Ovary (tissue), 9 donors: ENCODE data around the gene SV2B. TPM values are rescaled to one million over a fixed set of nuclear protein-coding genes. Genes with fewer than 3 reads are reported as not detected.

Source experiments
- DNase-seq, 5 donors: peaks; one replicate each; pipeline ENCODE4 v3.0.0-alpha.2; 2019 to 2020
- H3K27ac ChIP-seq, 2 donors: fragments of 200-600 bp; one replicate each; pipeline versions ENCODE4 v1.5.1 to v1.8.0; 2019 to 2022
- H3K27me3 ChIP-seq: fragments of 200-600 bp; one replicate; pipeline ENCODE4 v1.8.0; 2022
- H3K36me3 ChIP-seq: fragments of 200-600 bp; sonication (generic); one replicate; pipeline ENCODE4 v1.5.1; 2019
- H3K4me1 ChIP-seq: one replicate; pipeline ENCODE4 v1.8.1; 2013; ENCODE audit warnings: mild to moderate bottlenecking, moderate library complexity; ENCODE audit not compliant: insufficient read depth
- H3K4me3 ChIP-seq: fragments of 200-600 bp; sonication (generic); one replicate; pipeline ENCODE4 v1.5.1; 2017
- H3K9me3 ChIP-seq, 2 donors: fragments of 200-600 bp in 1 of 2; sonication (generic) in 1 of 2; one replicate each; pipeline versions ENCODE4 v1.5.1 to v1.8.1; 2013 to 2019; ENCODE audit warnings: mild to moderate bottlenecking in 1 of 2, moderate library complexity in 1 of 2
- EP300 ChIP-seq: sonication (generic); formaldehyde crosslinking; IDR thresholded peaks from one replicate; pipeline ENCODE4 v1.6.1; 2017; ENCODE audit warnings: antibody characterized with exemption
- POLR2A ChIP-seq: fragments of 450-650 bp; IDR thresholded peaks from one replicate; pipeline ENCODE4 v1.6.1; 2017; ENCODE audit warnings: antibody characterized with exemption, mild to moderate bottlenecking, moderate library complexity
- WGBS, 3 donors: extraction: QIAGEN DNeasy Blood & Tissue Kit in 1 of 3; methylation state at CpG; one replicate each; pipeline versions ENCODE4 v1.1.5 to v1.1.7; 2013 to 2017; 5-methylcytosine and 5-hydroxymethylcytosine counted together
- intact Hi-C, 4 donors: fragments of 100-400 bp; cut with DNase I; formaldehyde crosslinking; loops; one replicate each; pipeline versions ENCODE4 v1.11.0 to v1.15.1; 2022 to 2023
- polyA plus RNA-seq, 2 donors: library from polyadenylated mRNA; stranded (reverse); fragments of 200-250 nt in 1 of 2; fragments of 350-450 nt in 1 of 2; fragmentation: Illumina TruSeq in 1 of 2; extraction: RNeasy Lipid Tissue Mini Kit (QIAGEN cat#74804) in 1 of 2; gene quantifications; one replicate each; pipeline ENCODE4 v1.2.3, GENCODE V29; 2013 to 2014
- total RNA-seq, 7 donors: library from RNA; depleted of rRNA in 2 of 7; stranded (reverse); fragments of >200 nt in 2 of 7; fragmentation: NEBNext Ultra II Directional in 3 of 7; extraction: Animal tissue kit (Norgen Biotek cat#: 25700) in 3 of 7; gene quantifications; one replicate each; pipeline versions ENCODE4 v1.1.0 to v1.2.4, GENCODE V29; 2016 to 2023
- TF ChIP-seq, protein P1 (sequence below), 3 donors: fragments of 450-650 bp in 2 of 3; fragments of 200-600 bp in 1 of 3; IDR thresholded peaks; one replicate each; pipeline versions ENCODE4 v1.5.1 to v1.8.0; 2016 to 2022; ENCODE audit warnings: antibody characterized with exemption in 3 of 3, mild to moderate bottlenecking in 1 of 3
- donor health status: DM: no; HTN: no; CAD: no; lungs with moderate emphysema.
- donor health status: DM: no; HTN: no; CAD: no.
- donor health status: Bipolar disorder and iron deficiency.
- donor health status: DM: yes; HTN: yes; CAD: no.
- donor health status: DM: no; HTN: no; CAD: no.
- donor health status: DM: yes; HTN: yes; CAD: no.

The SV2B gene
- total and polyA plus RNA-seq, 9 donors: 0.10 to 1.3 (median 0.22) TPM; not detected in 1

DNA sequence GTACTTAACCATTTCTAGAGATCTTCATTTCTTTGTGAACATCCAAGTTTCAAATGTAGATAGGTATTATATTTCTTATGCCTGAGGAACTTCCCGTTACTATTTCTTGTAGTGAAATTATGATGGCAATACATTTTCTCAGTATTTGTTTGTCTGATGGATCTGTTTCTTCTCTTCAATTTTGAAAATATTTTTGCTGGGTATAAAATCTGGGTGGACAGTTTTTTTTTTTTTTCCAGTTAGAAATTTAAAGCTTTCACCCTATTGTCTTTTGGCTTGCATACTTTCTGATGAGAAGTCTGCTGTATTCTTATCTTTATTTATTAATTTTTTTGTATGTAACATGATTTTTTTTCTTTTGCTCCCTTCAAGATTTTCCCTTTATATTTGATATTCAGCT lies 175.8 kb downstream of the SV2B start:
- WGBS, 3 donors: 94 to 97% (median 96%) methylated on average over 1 of the region's 1 CpG
- no peak for DNase-seq
- H3K27me3 ChIP-seq: no peaks in the 10 kb centered on the region
- TF ChIP-seq, protein P1, sequence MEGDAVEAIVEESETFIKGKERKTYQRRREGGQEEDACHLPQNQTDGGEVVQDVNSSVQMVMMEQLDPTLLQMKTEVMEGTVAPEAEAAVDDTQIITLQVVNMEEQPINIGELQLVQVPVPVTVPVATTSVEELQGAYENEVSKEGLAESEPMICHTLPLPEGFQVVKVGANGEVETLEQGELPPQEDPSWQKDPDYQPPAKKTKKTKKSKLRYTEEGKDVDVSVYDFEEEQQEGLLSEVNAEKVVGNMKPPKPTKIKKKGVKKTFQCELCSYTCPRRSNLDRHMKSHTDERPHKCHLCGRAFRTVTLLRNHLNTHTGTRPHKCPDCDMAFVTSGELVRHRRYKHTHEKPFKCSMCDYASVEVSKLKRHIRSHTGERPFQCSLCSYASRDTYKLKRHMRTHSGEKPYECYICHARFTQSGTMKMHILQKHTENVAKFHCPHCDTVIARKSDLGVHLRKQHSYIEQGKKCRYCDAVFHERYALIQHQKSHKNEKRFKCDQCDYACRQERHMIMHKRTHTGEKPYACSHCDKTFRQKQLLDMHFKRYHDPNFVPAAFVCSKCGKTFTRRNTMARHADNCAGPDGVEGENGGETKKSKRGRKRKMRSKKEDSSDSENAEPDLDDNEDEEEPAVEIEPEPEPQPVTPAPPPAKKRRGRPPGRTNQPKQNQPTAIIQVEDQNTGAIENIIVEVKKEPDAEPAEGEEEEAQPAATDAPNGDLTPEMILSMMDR (IDR thresholded peaks at IDR 0.05): no peak
- TF ChIP-seq EP300 (no peak), POLR2A (no peak)
- no peaks in the 10 kb centered on the region for H3K36me3 ChIP-seq
- intact Hi-C loops: loop anchor here in 1 of 4 donors (10.0 kb wide), 1 partner anchor 321 kb away; the partner anchor contains the start of gene RCCD1
- no peak overlapping the region for H3K27ac ChIP-seq
- H3K4me1 ChIP-seq: no peaks in the 10 kb centered on the region
- no peaks in the 10 kb centered on the region for H3K9me3 ChIP-seq
- no peak overlapping the region for H3K4me3 ChIP-seq

DNA sequence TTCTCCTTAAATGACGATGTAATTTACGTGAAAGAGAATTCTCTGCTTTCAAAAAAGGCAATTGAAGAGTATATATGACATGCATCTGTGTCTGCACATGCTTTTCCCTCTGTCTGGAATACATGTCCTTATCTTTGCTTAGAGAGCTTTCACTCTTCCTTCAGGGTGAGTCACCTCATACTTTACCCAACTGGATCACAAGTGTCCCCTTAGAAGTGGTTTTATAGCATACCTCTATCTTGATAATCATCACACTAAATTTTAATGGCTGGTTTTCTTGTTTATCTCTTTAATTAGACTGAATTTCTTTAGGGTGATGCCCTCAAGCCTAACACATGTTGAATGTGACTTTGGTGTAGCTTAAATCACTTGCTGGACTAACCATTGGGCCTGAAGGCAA lies 178.9 kb downstream of the SV2B start:
- no peak for DNase-seq
- no peaks in the 10 kb centered on the region for H3K36me3 ChIP-seq
- no peaks in the 10 kb centered on the region for H3K27me3 ChIP-seq
- intact Hi-C loops: loop anchor here in 1 of 4 donors (10.0 kb wide), 1 partner anchor 324 kb away; the partner anchor contains the start of gene RCCD1
- 60 to 70% (median 69%) methylated on average over 2 of the region's 2 CpGs for WGBS, 3 donors
- H3K4me1 ChIP-seq: no peaks in the 10 kb centered on the region
- H3K4me3 ChIP-seq: no peak overlapping the region
- no peaks in the 10 kb centered on the region for H3K9me3 ChIP-seq
- no peak for TF ChIP-seq EP300
- H3K27ac ChIP-seq: no peak overlapping the region

DNA sequence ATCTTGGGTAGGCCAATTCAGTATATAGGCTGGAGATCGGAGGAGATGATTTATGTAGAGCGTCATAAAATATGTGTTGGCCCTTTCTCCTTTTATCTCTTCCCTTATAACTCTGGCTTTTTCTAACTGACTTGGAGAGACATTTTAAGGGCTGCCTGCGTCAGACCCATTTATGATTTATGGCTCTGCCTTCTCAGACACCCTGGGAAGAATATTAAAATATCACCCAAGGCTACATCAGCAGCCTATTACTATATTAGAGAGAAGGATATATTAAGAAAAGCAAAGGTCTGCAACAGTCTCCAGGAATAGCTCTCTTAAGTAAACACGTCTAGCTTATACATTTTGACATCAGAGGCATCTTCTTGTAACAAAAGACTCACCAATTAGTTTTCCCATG lies 179.4 kb downstream of the SV2B start:
- intact Hi-C loops: loop anchor here in 1 of 4 donors (10.0 kb wide), 1 partner anchor 325 kb away; the partner anchor contains the start of gene RCCD1
- no peaks in the 10 kb centered on the region for H3K27me3 ChIP-seq
- DNase-seq: no peak
- no peaks in the 10 kb centered on the region for H3K4me1 ChIP-seq
- H3K9me3 ChIP-seq: no peaks in the 10 kb centered on the region
- WGBS, 3 donors: 30 to 38% (median 32%) methylated on average over 4 of the region's 4 CpGs
- H3K36me3 ChIP-seq: no peaks in the 10 kb centered on the region
- no peak overlapping the region for H3K4me3 ChIP-seq
- no peak overlapping the region for H3K27ac ChIP-seq
- TF ChIP-seq, protein P1 (IDR thresholded peaks at IDR 0.05): no peak
- TF ChIP-seq POLR2A (no peak), EP300 (no peak)

DNA sequence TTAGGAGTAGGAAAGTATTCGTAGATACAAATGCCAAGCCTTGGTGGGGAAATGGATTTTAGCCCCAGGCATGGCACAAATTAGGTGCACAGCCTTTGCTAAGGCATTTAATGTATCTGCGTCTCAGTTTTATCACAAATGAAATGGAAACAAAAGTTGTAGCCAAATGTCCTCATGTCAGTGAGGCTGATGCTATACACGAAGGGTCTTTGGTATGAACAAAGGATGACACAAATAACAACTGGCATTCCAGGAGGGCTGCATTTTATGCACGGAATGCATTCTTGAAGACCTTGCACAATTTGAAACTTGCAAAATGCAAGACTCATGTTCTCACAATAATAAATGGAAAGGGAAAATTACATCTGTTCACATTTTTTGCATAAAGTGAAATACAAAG lies 181.9 kb downstream of the SV2B start:
- intact Hi-C loops: no loop called here

DNA sequence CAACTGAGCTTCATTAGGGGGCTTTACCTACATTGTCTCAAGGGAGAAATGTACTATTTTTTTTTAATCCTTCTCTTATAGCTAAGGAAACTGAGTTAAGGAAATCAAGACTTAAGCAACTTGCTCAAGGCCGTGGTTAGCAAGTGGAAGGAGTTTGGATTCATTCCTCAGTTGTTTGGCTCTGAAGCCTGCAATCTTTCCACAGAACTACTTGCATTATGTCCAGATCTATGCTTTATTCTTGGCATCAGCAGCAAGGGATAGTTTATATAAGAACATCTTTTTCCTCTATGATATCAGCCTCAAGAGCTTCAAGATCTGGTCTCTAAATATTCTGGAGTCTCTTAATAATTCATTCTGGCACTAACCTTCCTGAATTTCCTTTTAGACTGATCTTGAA lies 182.4 kb downstream of the SV2B start:
- Histone ChIP-seq H3K4me3 (no peak overlapping the region), H3K4me1 (no peaks in the 10 kb centered on the region), H3K27me3 (no peaks in the 10 kb centered on the region), H3K36me3 (no peaks in the 10 kb centered on the region), H3K9me3 (no peaks in the 10 kb centered on the region), H3K27ac (no peak overlapping the region)
- no peak for DNase-seq
- 16 to 38% (median 19%) methylated on average over 1 of the region's 1 CpG for WGBS, 3 donors
- intact Hi-C loops: no loop called here
- TF ChIP-seq EP300 (no peak), POLR2A (no peak)
- TF ChIP-seq, protein P1 (IDR thresholded peaks at IDR 0.05): no peak

More for the DNA sequence above, 181.9 kb downstream of the SV2B start:
- WGBS, 3 donors: 47 to 71% (median 52%) methylated on average over 4 of the region's 4 CpGs
- Histone ChIP-seq H3K9me3 (no peaks in the 10 kb centered on the region), H3K27me3 (no peaks in the 10 kb centered on the region), H3K4me3 (no peak overlapping the region), H3K27ac (no peak overlapping the region), H3K36me3 (no peaks in the 10 kb centered on the region), H3K4me1 (no peaks in the 10 kb centered on the region)
- DNase-seq: no peak
- TF ChIP-seq, protein P1 (IDR thresholded peaks at IDR 0.05): no peak
- TF ChIP-seq POLR2A: no peak
- TF ChIP-seq EP300: no peak
